NCI-H1105 (cell line): ENCODE data around the gene OTP.
A peak's percentile ranks its signal among the peaks of the same experiment; 100 is the strongest.

ENCODE experiments used
- DNase-seq: peaks from one replicate; lab custom pipeline; 2025; lab: John Stamatoyannopoulos, UW

OTP gene

GRCh38 chr5:77640589-77641396 is 2.3 kb upstream of the OTP start:
- DNase-seq, result no peak

- DNase-seq, result no peak
Observed at GRCh38 chr5:77638763-77639671, 504 bp upstream of the OTP start.

GRCh38 chr5:77637170-77637997 is 1.1 kb downstream of the OTP start:
- DNase-seq, result no peak

GRCh38 chr5:77636641-77637169 is 1.8 kb downstream of the OTP start:
- DNase-seq, result no peak

- DNase-seq, result no peak
Observed at GRCh38 chr5:77635917-77636640, 2.4 kb downstream of the OTP start.

GRCh38 chr5:77635067-77635916 is 3.2 kb downstream of the OTP start:
- no peak for DNase-seq

- DNase-seq, result no peak
Observed at GRCh38 chr5:77633709-77634108, 4.8 kb downstream of the OTP start.

GRCh38 chr5:77633207-77633675 is 5.3 kb downstream of the OTP start:
- no peak for DNase-seq

- no peak for DNase-seq
Observed at GRCh38 chr5:77632526-77633206, 5.8 kb downstream of the OTP start.

- DNase-seq, result peak; percentile 46
Observed at GRCh38 chr5:77630114-77630680, 8.3 kb downstream of the OTP start.

GRCh38 chr5:77629509-77630113 is 8.9 kb downstream of the OTP start:
- no peak for DNase-seq

GRCh38 chr5:77628840-77629508 is 9.5 kb downstream of the OTP start:
- no peak for DNase-seq

- no peak for DNase-seq
Observed at GRCh38 chr5:77627869-77628674, 10.4 kb downstream of the OTP start.

- no peak for DNase-seq
Observed at GRCh38 chr5:77623203-77623740, 15.2 kb downstream of the OTP start.

- DNase-seq, result no peak
Observed at GRCh38 chr5:77621440-77621839, 17.1 kb downstream of the OTP start.

- no peak for DNase-seq
Observed at GRCh38 chr5:77620405-77620804, 18.1 kb downstream of the OTP start.

GRCh38 chr5:77616920-77617319 is 21.6 kb downstream of the OTP start:
- DNase-seq, result no peak
